NCI-H748 (cell line): ENCODE data around the gene OR2B6.

Source experiments
- DNase-seq: peaks from one replicate; lab custom pipeline; 2025; ENCODE audit not compliant: unreplicated experiment; lab: John Stamatoyannopoulos, UW

The OR2B6 gene

GRCh38 chr6:27994616-27995015, 37.6 kb downstream of the OR2B6 start:
- DNase-seq: no peak

- peak; percentile 79 for DNase-seq
Measured at GRCh38 chr6:28000351-28001045, 43.5 kb downstream of the OR2B6 start.

DNA sequence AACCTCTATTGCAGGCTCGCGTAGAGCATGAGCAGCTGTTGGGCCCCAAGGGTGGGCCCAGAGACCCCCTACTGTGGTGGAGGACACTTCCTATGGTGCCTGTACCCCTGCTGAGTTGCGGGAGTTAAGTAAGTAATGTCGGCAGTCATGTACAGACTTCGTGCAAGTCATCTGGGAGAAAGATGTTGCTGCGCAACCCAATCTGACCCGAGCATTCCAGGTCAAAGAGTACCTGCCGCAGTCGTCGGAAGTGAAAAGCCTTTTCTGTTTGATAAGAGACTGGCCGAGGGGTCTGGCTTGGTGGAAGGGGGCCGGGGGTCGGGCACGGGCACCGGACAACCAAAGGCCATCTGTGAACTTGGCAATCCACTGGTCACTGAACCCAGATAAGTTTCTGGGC, 44.3 kb downstream of the OR2B6 start:
- DNase-seq: no peak

GRCh38 chr6:28001751-28002150, 44.7 kb downstream of the OR2B6 start:
- no peak for DNase-seq

DNA sequence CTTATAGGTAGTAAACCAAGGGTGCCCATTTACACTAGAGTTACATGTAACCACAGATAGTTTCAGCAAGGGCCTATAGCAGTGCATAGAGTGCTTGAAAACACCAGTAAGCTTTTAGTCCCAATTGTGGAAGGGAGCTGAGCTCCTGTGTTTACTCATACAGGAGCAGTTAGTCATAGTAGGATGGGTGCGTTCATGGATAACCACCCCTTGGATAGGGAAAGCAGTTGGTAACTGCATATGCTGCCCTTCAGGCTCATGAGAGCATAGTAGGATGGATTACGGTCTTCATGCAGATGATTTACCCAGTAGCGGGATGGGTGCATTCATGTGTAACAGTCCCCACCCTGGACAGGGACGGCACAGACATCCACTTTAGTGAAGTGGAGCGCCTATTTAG, 45.1 kb downstream of the OR2B6 start:
- DNase-seq: peak; percentile 29

DNA sequence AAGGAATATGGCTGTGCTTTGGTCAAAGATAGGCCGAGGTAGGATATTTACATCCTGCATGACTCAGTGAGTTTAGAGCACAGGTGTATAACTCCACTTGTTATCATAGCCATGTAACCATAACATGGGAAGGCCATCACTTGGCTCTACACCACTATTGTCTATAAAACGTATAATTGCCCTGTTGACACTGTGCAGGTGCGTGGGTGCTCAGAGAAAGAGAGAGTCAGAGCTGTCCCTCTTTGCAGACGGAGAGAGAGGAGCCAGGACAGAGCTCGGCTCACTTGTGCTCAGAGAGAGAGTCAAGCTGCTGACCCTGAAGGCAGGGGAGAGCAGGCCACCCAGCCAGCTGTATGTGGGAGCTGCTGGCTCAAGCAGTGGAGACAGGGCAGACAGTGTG, 46.0 kb downstream of the OR2B6 start:
- DNase-seq: peak; percentile 89

DNA sequence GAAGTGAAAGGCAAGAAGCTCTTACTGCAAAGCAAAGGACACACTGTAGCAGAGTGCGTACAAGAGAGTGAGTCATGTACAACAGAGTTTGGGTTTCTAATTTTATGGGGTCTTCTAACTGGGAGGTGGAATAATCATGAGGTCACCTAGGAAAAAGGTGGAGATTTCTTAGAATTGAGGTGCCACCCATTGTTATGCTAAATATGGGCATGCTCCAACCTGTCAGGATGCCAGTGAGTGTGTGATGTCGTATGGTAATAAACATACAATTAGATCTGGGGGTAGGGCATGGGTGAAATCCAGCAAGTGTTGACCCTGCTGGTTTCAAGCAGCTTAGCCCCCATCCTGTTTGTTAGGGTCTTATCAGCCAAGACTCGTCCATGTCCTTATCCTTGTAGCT, 46.6 kb downstream of the OR2B6 start:
- DNase-seq: peak; percentile 64

DNA sequence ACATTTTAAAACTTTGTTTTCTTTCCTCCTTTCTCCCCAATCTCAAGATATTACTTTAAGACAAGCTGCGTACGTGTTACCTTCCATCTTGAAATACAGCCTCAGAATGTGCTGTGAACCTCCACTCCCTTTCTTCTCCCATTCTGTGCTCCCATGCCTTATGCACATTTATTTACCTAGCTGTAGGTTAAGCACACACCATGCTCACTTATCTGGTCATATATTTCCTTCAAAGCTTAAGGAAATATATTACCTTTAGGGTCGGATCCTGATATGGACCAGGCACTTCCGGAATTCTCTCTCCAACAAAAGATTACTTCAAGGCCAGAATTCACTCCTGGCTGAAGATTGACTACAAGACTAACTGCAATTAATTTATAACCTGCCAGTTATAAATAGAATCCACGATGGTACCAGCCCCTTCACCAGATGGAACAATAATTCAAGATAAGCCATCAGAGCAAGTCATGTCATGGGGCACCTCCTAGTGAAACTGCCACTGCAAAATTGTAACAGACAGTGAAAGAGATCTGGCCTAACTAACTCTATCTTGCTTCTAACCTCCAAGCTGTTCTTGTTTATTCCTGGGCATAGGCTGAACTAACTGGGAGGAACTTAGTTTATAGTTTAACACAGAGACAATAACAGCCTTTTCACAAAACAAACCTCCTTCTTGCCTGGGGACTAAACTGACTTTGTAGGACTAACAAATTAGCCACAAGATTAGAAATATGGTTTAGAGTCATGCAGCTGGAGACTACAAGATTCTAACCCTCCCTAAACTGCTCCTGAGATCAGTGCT, 47.5 kb downstream of the OR2B6 start:
- no peak for DNase-seq

GRCh38 chr6:28005152-28005890, 48.3 kb downstream of the OR2B6 start:
- no peak for DNase-seq

DNA sequence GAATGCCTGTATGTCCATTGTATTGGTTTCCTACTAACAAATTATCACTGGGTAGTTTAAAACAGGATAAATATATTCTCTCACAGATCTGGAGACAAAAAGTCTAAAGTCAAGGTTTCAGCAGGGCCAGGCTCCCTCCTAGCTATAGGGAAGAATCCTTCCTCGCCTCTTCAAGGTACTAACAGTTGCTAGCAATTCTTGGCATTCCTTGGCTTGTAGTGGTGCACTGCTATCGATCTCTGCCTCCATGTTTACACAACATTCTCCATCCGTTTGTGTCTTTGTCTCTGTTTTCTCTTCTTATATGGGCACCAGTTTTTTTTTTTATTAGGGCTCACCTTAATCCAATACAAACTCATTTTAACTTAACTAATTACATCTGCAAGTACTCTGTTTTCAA, 48.9 kb downstream of the OR2B6 start:
- DNase-seq: no peak
